HG02610 (cell line): ENCODE measurements around the gene AMER3.

Source experiments
- ATAC-seq: cut with Tn5 transposase; IDR thresholded peaks from one replicate; pipeline ENCODE4 v1.9.1; 2021; ENCODE audit warnings: mild to moderate bottlenecking, moderate library complexity; ENCODE audit not compliant: unreplicated experiment

Gene AMER3

GRCh38 chr2:130778781-130779180 is 23.4 kb downstream of the AMER3 start:
- no peak for ATAC-seq

GRCh38 chr2:130785466-130786055 is 30.2 kb downstream of the AMER3 start:
- ATAC-seq: no peak

GRCh38 chr2:130786076-130786475 is 30.7 kb downstream of the AMER3 start:
- ATAC-seq: no peak

GRCh38 chr2:130787841-130788240 is 32.5 kb downstream of the AMER3 start:
- ATAC-seq: no peak

GRCh38 chr2:130790312-130790711 is 35.0 kb downstream of the AMER3 start:
- no peak for ATAC-seq

- ATAC-seq: no peak
Measured at GRCh38 chr2:130790804-130791616, 35.7 kb downstream of the AMER3 start.

GRCh38 chr2:130791617-130791939 is 36.2 kb downstream of the AMER3 start:
- ATAC-seq: no peak

GRCh38 chr2:130795431-130795830 is 40.1 kb downstream of the AMER3 start:
- ATAC-seq: no peak

GRCh38 chr2:130796290-130796689 is 41.0 kb downstream of the AMER3 start:
- no peak for ATAC-seq

- ATAC-seq: peak; percentile 94
Measured at GRCh38 chr2:130797493-130798435, 42.4 kb downstream of the AMER3 start.

GRCh38 chr2:130798472-130799218 is 43.3 kb downstream of the AMER3 start:
- no peak for ATAC-seq

- ATAC-seq: no peak
Measured at GRCh38 chr2:130799295-130799694, 44.0 kb downstream of the AMER3 start.

- no peak for ATAC-seq
Measured at GRCh38 chr2:130805613-130806012, 50.3 kb downstream of the AMER3 start.

GRCh38 chr2:130806370-130806769 is 51.0 kb downstream of the AMER3 start:
- ATAC-seq: no peak

GRCh38 chr2:130807659-130808385 is 52.5 kb downstream of the AMER3 start:
- no peak for ATAC-seq

GRCh38 chr2:130808482-130809268 is 53.3 kb downstream of the AMER3 start:
- ATAC-seq: no peak

GRCh38 chr2:130810490-130810889 is 55.1 kb downstream of the AMER3 start:
- no peak for ATAC-seq

GRCh38 chr2:130813722-130814121 is 58.4 kb downstream of the AMER3 start:
- no peak for ATAC-seq

GRCh38 chr2:130814931-130815680 is 59.8 kb downstream of the AMER3 start:
- no peak for ATAC-seq
